IPS-18a (cell line): Measurements from ENCODE around the gene MAB21L4.

Experiments used
- H3K27ac ChIP-seq: one replicate; pipeline ENCODE4 v1.5.1; 2013; ENCODE audit warnings: low read length
- H3K27me3 ChIP-seq: one replicate; pipeline ENCODE4 v1.6.1; 2013; ENCODE audit warnings: mild to moderate bottlenecking, low read length; ENCODE audit not compliant: control insufficient read depth, insufficient read depth
- H3K36me3 ChIP-seq: one replicate; pipeline ENCODE4 v1.6.1; 2013; ENCODE audit warnings: low read depth, low read length; ENCODE audit not compliant: control insufficient read depth
- H3K4me1 ChIP-seq: one replicate; pipeline ENCODE4 v1.6.1; 2013; ENCODE audit warnings: low read depth, low read length; ENCODE audit not compliant: control insufficient read depth
- H3K4me3 ChIP-seq: one replicate; pipeline ENCODE4 v1.5.1; 2013; ENCODE audit warnings: low read length
- H3K9ac ChIP-seq: one replicate; pipeline ENCODE4 v1.6.1; 2013; ENCODE audit warnings: mild to moderate bottlenecking, low read length, moderate library complexity
- H3K9me3 ChIP-seq: one replicate; pipeline ENCODE4 v1.6.1; 2013; ENCODE audit warnings: low read depth, low read length; ENCODE audit not compliant: control insufficient read depth

The MAB21L4 gene

DNA sequence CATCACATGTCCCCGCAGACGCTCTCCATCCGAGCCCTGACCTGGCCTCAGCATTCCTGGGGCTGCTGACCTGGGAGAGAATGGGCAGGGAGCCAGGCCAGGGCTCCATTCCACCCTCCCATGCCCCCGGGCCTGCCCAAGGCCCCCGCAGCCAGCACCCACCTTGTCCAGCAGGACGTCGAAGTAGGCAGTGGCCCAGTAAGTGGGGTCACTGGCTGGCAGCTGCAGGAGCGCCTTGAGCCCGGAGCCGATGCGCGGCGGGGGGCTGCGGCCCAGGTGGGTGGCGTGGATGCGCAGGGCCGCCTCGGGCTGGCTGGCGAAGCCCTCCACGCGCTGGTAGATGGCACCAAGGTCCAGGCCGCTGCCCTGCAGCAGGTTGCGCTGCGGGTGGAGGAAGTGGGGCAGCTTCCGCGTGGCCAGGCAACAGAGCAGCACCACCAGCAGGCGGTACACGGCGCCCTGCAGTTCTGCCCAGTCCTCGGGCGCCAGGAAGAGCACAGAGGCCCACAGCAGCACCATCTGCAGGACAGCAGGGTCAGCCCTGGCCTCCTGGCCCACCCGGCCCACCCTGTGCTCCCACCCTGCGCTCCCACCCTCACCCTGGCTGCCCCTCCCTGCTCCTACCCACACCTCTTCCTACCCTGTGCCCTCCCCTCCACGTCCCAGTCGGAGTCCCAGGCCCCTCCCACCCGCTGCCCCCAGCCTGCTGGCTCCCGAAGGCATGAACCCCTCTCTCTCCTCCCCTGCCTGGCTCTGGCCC, 7.6 kb downstream of the MAB21L4 start:
- no peaks in the 10 kb centered on the region for H3K4me1 ChIP-seq
- no peak overlapping the region for H3K9ac ChIP-seq
- H3K9me3 ChIP-seq = no peaks in the 10 kb centered on the region
- H3K27ac ChIP-seq = no peak overlapping the region
- no peaks in the 10 kb centered on the region for H3K27me3 ChIP-seq
- H3K36me3 ChIP-seq = no peaks in the 10 kb centered on the region
- no peak overlapping the region for H3K4me3 ChIP-seq

DNA sequence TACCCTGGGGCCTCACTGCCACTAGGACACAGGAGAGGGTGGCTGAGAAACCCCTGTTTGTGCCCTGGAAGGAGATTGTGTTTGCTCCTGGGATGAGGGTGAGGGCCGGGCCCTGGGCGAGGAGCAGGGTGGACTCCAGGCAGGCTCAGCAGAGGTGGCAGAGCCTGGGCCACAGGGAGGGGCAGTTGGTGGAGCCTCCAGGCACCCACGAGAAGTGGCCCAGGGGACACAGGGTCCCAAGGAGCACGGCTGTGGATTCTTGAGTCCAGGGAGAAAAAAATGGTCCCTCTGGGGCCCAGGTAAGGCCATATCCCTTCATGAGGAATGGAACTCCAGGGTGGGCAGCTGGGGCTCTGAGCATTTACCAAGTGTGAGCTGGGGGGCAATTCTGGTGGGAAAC, 8.3 kb downstream of the MAB21L4 start:
- H3K9ac ChIP-seq = no peak overlapping the region
- H3K9me3 ChIP-seq = no peaks in the 10 kb centered on the region
- no peaks in the 10 kb centered on the region for H3K27me3 ChIP-seq
- no peaks in the 10 kb centered on the region for H3K36me3 ChIP-seq
- no peaks in the 10 kb centered on the region for H3K4me1 ChIP-seq
- no peak overlapping the region for H3K4me3 ChIP-seq
- H3K27ac ChIP-seq = no peak overlapping the region

DNA sequence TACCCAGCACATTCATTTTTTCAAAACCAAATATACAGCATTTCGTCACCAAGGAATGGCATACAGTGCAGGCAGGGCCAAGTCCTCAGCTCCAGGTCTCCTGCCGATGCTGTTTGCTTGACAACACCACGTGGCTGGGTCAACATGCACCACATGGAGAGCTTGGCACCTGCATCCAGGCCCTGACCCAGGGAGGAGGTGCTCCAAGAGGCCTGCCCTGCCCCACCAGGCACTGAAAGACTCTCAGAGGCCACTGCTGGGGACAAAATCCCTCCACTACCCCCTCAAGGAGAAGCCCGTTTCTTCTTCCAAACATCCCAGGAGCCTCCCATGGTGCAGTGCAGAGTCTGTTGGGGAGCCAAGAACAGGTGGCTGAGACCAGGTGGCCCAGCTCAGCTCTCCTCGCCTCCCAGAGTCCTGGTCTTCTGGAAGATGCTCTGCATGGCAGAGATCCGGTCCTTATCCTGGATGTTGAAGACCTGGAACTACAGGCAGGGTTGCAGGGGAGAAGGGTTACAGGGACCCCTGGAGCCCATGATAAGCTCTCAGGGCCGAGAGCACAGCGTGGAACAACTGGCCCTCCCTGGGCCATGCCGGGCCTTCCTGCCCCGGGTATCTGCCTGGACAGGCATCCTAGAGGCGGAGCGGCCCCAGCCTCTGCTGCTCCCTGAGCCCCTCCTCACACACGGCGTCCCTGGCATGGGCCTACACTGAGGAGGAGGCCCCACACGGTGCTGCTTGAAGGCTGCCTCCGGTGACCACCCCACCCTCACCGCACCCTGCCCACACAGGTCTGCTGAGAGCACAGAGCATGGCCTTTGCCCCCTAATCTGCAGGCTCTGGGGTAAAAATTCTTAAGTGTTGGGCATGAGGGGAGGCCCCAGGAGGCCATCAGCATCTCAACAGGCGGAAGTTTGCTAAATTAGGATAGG, 9.0 kb downstream of the MAB21L4 start:
- no peaks in the 10 kb centered on the region for H3K36me3 ChIP-seq
- no peak overlapping the region for H3K27ac ChIP-seq
- no peaks in the 10 kb centered on the region for H3K27me3 ChIP-seq
- H3K9me3 ChIP-seq = no peaks in the 10 kb centered on the region
- no peak overlapping the region for H3K4me3 ChIP-seq
- no peaks in the 10 kb centered on the region for H3K4me1 ChIP-seq
- H3K9ac ChIP-seq = no peak overlapping the region

DNA sequence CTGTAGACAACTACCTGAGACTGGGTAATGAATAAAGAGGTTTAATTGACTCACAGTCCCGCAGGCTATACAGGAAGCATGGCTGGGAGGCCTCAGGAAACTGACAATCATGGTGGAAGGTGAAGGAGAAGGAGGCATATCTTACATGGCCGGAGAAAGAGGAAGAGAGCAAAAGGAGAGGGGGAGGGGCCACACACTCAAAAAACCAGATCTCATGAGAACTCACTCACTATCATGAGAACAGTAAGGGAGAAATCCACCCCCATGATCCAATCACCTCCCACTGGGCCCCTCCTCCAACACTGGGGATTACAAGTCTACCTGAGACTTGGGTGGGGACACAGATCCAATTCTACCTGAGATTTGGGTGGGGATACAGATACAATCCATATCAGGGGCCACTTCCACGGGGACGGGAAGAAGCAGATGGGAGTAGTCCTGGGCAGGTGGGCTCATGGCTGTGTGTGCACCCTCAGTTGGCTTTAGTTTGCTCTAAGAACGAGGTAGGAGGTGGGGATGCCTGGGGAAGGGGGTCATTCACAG, 9.9 kb downstream of the MAB21L4 start:
- no peaks in the 10 kb centered on the region for H3K9me3 ChIP-seq
- no peak overlapping the region for H3K27ac ChIP-seq
- no peak overlapping the region for H3K9ac ChIP-seq

DNA sequence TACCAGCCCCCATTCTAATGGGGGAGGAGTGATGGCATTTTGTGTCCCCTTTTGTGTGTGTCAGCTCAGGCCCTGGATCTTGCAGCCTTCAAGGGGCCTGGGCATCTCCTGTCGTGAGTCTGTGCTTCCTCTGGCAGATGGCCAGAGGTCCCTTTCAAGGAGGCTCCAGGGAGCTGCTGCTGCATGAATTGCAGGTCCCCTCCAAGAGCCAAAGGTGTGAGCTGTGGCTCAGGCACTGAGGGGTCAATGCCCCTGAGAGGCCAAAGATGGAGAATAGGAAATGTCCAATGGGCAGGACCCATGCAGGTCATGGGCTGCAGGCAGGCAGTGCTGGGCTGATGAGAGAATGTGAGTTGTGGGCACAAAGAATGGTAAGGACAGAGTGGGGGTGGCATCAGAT, 10.4 kb downstream of the MAB21L4 start:
- Histone ChIP-seq H3K27ac (no peak overlapping the region), H3K36me3 (no peaks in the 10 kb centered on the region), H3K4me3 (no peak overlapping the region), H3K4me1 (no peaks in the 10 kb centered on the region), H3K9me3 (no peaks in the 10 kb centered on the region), H3K9ac (no peak overlapping the region), H3K27me3 (no peaks in the 10 kb centered on the region)

More for the DNA sequence above, 9.9 kb downstream of the MAB21L4 start:
- no peaks in the 10 kb centered on the region for H3K36me3 ChIP-seq
- no peaks in the 10 kb centered on the region for H3K4me1 ChIP-seq
- no peaks in the 10 kb centered on the region for H3K27me3 ChIP-seq
- no peak overlapping the region for H3K4me3 ChIP-seq

DNA sequence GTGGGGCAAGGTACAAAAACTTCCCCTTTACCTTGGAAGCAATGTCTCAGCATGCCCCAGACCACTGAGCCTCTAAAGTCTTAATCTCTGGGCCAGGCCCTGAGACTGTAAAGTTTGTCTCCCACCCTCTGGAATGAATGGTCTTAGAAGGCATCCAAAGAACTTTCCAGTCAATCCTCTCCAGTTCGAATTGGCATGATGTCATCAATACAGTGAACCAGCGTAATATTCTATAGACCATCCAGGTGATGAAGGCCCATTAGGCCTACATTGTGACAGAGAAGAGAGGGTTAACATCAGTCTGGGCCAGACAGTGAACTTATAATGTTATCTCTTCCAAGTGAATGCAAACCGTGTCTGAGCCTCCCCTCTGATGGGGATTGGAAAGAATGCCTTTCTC, 11.2 kb downstream of the MAB21L4 start:
- H3K9me3 ChIP-seq = no peaks in the 10 kb centered on the region
- H3K36me3 ChIP-seq = no peaks in the 10 kb centered on the region
- no peak overlapping the region for H3K9ac ChIP-seq
- H3K27ac ChIP-seq = no peak overlapping the region
- no peaks in the 10 kb centered on the region for H3K4me1 ChIP-seq
- no peaks in the 10 kb centered on the region for H3K27me3 ChIP-seq
- H3K4me3 ChIP-seq = no peak overlapping the region

DNA sequence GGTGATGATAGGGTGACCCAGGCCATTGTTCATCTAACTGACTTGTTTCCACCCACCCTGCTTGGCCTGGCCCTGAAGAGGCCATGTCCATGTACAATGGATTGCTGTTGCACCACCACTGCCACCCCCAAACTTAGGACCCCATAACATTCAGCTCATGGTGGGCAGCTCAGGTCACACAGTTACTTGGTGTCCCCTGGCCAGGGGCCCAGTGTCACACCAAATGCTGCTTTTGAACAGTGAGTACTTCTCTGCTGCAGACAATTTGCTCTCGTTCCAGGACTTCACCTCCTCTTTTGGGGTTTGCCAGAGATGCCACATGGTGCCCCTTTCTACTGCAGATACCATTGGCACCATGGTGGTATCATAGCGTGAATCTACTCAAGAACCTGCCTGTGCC, 11.7 kb downstream of the MAB21L4 start:
- Histone ChIP-seq H3K4me3 (no peak overlapping the region), H3K27ac (no peak overlapping the region), H3K9ac (no peak overlapping the region), H3K27me3 (no peaks in the 10 kb centered on the region), H3K4me1 (no peaks in the 10 kb centered on the region), H3K36me3 (no peaks in the 10 kb centered on the region), H3K9me3 (no peaks in the 10 kb centered on the region)

DNA sequence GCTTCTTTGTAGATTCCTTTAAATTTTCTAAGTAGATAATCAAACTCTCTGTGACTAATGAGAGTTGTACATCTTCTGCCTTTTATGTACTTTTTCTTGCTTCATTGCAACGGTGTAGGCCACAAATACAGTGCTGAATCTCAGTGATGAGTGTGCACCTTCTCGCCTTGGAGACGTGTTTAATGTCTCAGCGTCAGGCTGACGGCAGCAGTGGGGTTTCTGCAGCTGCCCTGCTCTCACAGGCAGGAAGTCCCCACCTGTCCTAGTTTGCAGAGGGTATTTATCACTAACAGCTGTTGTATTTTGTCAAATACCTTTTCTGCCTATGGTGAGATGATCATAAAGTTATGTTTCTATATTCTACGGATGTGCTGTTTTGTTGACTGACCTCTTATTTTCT, 14.0 kb downstream of the MAB21L4 start:
- no peak overlapping the region for H3K9ac ChIP-seq
- no peaks in the 10 kb centered on the region for H3K9me3 ChIP-seq
- H3K4me3 ChIP-seq = no peak overlapping the region
- no peaks in the 10 kb centered on the region for H3K4me1 ChIP-seq
- H3K36me3 ChIP-seq = no peaks in the 10 kb centered on the region
- H3K27ac ChIP-seq = no peak overlapping the region
- H3K27me3 ChIP-seq = no peaks in the 10 kb centered on the region

DNA sequence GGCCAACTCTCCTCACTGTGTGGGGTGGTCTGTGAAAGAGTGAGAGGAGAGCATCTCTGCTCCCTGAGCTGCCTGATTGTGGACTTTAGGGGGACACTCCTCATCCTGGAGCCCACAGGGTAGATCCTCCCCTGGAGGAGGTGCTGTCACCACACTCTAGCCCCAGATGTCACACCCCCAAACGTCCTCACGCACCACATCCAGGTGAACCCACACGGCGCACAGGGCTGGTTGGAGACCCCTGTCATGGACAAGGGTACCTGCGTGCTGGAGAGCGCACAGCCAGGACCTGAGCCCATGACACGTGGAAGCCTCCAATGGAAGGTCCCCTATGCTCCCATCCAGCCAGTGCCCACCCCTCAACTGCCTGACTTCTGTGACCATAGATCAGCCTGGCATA, 16.9 kb downstream of the MAB21L4 start:
- H3K27me3 ChIP-seq = no peaks in the 10 kb centered on the region
- H3K9ac ChIP-seq = no peak overlapping the region
- H3K27ac ChIP-seq = no peak overlapping the region
- H3K36me3 ChIP-seq = no peaks in the 10 kb centered on the region
- no peaks in the 10 kb centered on the region for H3K4me1 ChIP-seq
- H3K9me3 ChIP-seq = no peaks in the 10 kb centered on the region
- no peak overlapping the region for H3K4me3 ChIP-seq

DNA sequence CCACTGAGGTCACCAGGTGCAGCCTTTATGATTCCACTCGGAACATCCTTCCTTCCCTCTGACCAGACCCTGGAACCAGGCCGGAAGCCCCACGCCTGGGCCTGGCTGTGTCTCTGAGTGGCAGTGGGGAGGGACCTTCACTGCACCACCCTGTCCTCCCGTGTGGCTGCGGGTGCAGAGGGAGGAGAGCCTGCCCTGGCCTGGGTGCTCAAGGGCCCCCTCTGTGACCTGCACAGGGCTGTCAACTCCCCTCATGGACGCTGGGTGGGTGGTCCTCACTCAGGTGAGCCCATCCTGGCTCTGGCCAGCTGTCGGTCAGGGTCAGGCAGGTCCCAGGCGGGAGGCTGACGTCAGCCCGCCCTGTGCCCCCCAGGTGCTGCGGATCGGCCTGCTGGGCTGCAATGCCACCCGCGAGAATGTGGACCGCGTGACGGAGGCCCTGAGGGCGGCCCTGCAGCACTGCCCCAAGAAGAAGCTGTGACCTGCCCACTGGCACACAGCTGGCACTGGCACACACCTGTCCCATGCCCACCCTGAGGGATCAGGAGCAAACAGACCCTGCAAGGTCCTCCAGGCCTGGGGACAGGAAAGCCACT, 17.5 kb downstream of the MAB21L4 start:
- H3K9me3 ChIP-seq = no peaks in the 10 kb centered on the region
- H3K27ac ChIP-seq = no peak overlapping the region
- H3K36me3 ChIP-seq = no peaks in the 10 kb centered on the region
- no peak overlapping the region for H3K4me3 ChIP-seq
- no peaks in the 10 kb centered on the region for H3K4me1 ChIP-seq
- H3K9ac ChIP-seq = no peak overlapping the region
- H3K27me3 ChIP-seq = no peaks in the 10 kb centered on the region

DNA sequence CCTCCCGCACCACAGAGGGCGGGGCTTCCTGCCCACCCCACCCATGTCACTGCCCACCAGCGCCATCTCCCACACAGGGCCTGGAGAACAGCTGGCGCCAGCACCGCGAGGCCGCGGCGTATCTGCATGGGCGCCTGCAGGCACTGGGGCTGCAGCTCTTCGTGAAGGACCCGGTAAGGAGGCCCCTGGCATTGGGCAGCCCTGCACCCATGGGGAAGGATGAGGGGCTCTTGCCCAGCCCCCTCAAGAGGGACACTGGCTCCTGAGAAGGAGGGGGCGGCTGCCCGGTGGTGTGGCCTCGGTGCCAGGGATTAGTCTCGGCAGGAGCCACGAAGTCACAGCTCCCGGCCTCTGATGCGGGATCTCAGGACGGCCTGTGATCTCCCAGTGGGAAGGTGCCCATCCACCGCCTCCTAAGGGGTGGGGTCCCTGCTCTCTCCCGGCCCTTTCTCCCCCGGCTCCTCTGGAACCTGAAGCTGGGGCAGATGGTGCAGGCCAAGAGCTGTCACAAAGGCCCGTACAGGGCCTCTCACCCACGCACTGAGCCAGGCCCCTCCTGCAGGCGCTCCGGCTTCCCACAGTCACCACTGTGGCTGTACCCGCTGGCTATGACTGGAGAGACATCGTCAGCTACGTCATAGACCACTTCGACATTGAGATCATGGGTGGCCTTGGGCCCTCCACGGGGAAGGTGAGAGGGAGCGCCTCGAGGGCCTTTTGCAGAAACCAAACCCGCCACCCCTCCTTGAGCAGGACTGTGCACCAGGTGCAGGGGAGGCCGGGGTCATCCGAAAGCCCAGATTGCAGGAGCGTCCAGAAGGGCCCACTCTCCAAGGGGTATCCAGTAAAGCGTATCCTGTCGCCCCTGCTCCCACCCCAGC, 18.3 kb downstream of the MAB21L4 start:
- H3K9ac ChIP-seq = no peak overlapping the region
- no peaks in the 10 kb centered on the region for H3K27me3 ChIP-seq

More for the DNA sequence above, 18.3 kb downstream of the MAB21L4 start:
- Histone ChIP-seq H3K9me3 (no peaks in the 10 kb centered on the region), H3K4me3 (no peak overlapping the region), H3K36me3 (no peaks in the 10 kb centered on the region), H3K27ac (no peak overlapping the region), H3K4me1 (no peaks in the 10 kb centered on the region)
